Calu3 (cell line): ENCODE data around the gene SMARCA2. TPM values are rescaled to one million over a fixed set of nuclear protein-coding genes. Genes with fewer than 3 reads are reported as not detected.

ENCODE experiments used
- BruUV-seq: library from RNA; stranded (reverse); fragments of 400-500 nt; replicated peaks from 2 replicates; lab custom pipeline; 2021; lab: Mats Ljungman, UMichigan
- CTCF ChIA-PET: fragments of 300-600 bp; sonication (Branson Sonifier 250); formaldehyde crosslinking; loops from one replicate; lab custom pipeline; 2022; ENCODE audit warnings: antibody characterized with exemption; lab: Charles Lee
- DNase-seq: peaks from one replicate; pipeline ENCODE4 v3.0.0; 2022
- H3K27ac Mint-ChIP-seq: one replicate; pipeline ENCODE4 v1.8.0; 2022; ENCODE audit warnings: mixed read lengths; ENCODE audit not compliant: unreplicated experiment
- H3K27me3 Mint-ChIP-seq: one replicate; pipeline ENCODE4 v1.8.0; 2022; ENCODE audit warnings: mixed read lengths; ENCODE audit not compliant: unreplicated experiment
- H3K36me3 Mint-ChIP-seq: one replicate; pipeline ENCODE4 v1.8.0; 2022; ENCODE audit warnings: mild to moderate bottlenecking, moderate library complexity, mixed read lengths; ENCODE audit not compliant: insufficient read depth, unreplicated experiment
- H3K4me1 Mint-ChIP-seq: one replicate; pipeline ENCODE4 v1.8.0; 2022; ENCODE audit warnings: mild to moderate bottlenecking, low read depth, mixed read lengths; ENCODE audit not compliant: unreplicated experiment
- H3K4me3 Mint-ChIP-seq: one replicate; pipeline ENCODE4 v1.8.0; 2022; ENCODE audit warnings: mild to moderate bottlenecking, low read depth, moderate library complexity, mixed read lengths; ENCODE audit not compliant: unreplicated experiment
- H3K9me3 Mint-ChIP-seq: one replicate; pipeline ENCODE4 v1.8.0; 2022; ENCODE audit warnings: low read depth, mixed read lengths; ENCODE audit not compliant: unreplicated experiment
- intact Hi-C: fragments of 100-400 bp; cut with micrococcal nuclease; formaldehyde crosslinking; loops from one replicate; pipeline ENCODE4 v1.10.0; 2022; ENCODE audit not compliant: unreplicated experiment
- total RNA-seq: library from RNA; stranded (reverse); gene quantifications from 2 replicates; pipeline ENCODE4 v1.2.3, GENCODE V29; 2022
- TF ChIP-seq, protein P1 (sequence below): fragments of 200-600 bp; IDR thresholded peaks from one replicate; pipeline ENCODE4 v1.8.0; 2022; ENCODE audit warnings: antibody characterized with exemption; ENCODE audit not compliant: unreplicated experiment

The SMARCA2 gene
- total RNA-seq, 1 experiment from 2014 or later, result 47.4 TPM

DNA sequence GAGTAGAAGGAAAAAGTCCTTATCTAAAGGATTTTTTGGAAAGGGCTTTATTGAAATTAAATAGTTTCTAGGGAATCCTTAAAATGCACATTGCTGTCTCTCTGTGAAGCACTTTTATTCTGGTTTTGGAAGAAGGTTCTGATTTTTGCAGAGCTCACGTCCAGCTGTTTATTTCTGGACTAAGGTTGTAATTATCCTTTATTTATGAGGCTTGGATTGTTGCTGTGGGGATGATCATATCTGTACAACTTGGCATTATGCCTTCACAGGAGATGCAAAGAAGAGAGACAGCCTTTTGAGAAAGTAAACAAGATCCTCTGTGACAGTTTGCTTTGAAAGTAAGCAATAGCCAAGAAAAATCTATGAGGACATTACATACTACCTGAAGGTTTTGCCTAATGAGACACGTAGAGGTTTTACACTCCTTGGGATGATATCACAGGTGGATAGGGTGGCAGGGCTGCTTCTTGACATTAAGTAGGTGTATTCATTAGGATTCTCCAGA, 14.6 kb downstream of the SMARCA2 start:
- intact Hi-C loops, result no loop called here
- no peaks in the 10 kb centered on the region for H3K36me3 Mint-ChIP-seq
- CTCF ChIA-PET, result no interaction called here
- H3K4me3 Mint-ChIP-seq, result no peak overlapping the region
- H3K4me1 Mint-ChIP-seq, result no peaks in the 10 kb centered on the region
- BruUV-seq, result no TSS peak
- DNase-seq, result no peak
- no peaks in the 10 kb centered on the region for H3K27me3 Mint-ChIP-seq
- no peak overlapping the region for H3K27ac Mint-ChIP-seq
- TF ChIP-seq, protein P1, sequence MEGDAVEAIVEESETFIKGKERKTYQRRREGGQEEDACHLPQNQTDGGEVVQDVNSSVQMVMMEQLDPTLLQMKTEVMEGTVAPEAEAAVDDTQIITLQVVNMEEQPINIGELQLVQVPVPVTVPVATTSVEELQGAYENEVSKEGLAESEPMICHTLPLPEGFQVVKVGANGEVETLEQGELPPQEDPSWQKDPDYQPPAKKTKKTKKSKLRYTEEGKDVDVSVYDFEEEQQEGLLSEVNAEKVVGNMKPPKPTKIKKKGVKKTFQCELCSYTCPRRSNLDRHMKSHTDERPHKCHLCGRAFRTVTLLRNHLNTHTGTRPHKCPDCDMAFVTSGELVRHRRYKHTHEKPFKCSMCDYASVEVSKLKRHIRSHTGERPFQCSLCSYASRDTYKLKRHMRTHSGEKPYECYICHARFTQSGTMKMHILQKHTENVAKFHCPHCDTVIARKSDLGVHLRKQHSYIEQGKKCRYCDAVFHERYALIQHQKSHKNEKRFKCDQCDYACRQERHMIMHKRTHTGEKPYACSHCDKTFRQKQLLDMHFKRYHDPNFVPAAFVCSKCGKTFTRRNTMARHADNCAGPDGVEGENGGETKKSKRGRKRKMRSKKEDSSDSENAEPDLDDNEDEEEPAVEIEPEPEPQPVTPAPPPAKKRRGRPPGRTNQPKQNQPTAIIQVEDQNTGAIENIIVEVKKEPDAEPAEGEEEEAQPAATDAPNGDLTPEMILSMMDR, result no peak
- H3K9me3 Mint-ChIP-seq, result no peaks in the 10 kb centered on the region

GRCh38 chr9:2032234-2032633, 17.1 kb downstream of the SMARCA2 start:
- no peaks in the 10 kb centered on the region for H3K4me1 Mint-ChIP-seq
- no peaks in the 10 kb centered on the region for H3K36me3 Mint-ChIP-seq
- TF ChIP-seq, protein P1, result no peak
- H3K27me3 Mint-ChIP-seq, result no peaks in the 10 kb centered on the region
- no TSS peak for BruUV-seq
- no peak for DNase-seq
- no peak overlapping the region for H3K4me3 Mint-ChIP-seq
- intact Hi-C loops, result no loop called here
- H3K27ac Mint-ChIP-seq, result no peak overlapping the region
- CTCF ChIA-PET, result no interaction called here
- H3K9me3 Mint-ChIP-seq, result no peaks in the 10 kb centered on the region

GRCh38 chr9:2036844-2037243, 21.7 kb downstream of the SMARCA2 start:
- H3K36me3 Mint-ChIP-seq, result no peaks in the 10 kb centered on the region
- no peak overlapping the region for H3K27ac Mint-ChIP-seq
- no peaks in the 10 kb centered on the region for H3K4me1 Mint-ChIP-seq
- BruUV-seq, result no TSS peak
- DNase-seq, result no peak
- TF ChIP-seq, protein P1, result no peak
- H3K9me3 Mint-ChIP-seq, result no peaks in the 10 kb centered on the region
- no peak overlapping the region for H3K4me3 Mint-ChIP-seq
- H3K27me3 Mint-ChIP-seq, result no peaks in the 10 kb centered on the region
- CTCF ChIA-PET, result no interaction called here
- intact Hi-C loops, result no loop called here

- intact Hi-C loops, result no loop called here
- TF ChIP-seq, protein P1, result no peak
- Mint-ChIP-seq H3K27me3 (no peaks in the 10 kb centered on the region), H3K9me3 (no peaks in the 10 kb centered on the region), H3K27ac (no peak overlapping the region), H3K36me3 (no peaks in the 10 kb centered on the region), H3K4me1 (no peaks in the 10 kb centered on the region), H3K4me3 (no peak overlapping the region)
- BruUV-seq, result no TSS peak
- DNase-seq, result no peak
- CTCF ChIA-PET, result no interaction called here
These were observed 24.4 kb downstream of the SMARCA2 start for GRCh38 chr9:2039294-2040180.
